NCI-H1436 treated with DMSO at 0.1 percent for 48 hours (cell line): ENCODE results near the gene DCAF6.
"Not testable (repeated sequence)": the region's sequence is repeated elsewhere in the genome, so short reads cannot be mapped to it uniquely, and the experiment has no call there.

Experiments
- DNase-seq: peaks from one replicate; lab custom pipeline; 2025; lab: John Stamatoyannopoulos, UW

Gene DCAF6, protein sequence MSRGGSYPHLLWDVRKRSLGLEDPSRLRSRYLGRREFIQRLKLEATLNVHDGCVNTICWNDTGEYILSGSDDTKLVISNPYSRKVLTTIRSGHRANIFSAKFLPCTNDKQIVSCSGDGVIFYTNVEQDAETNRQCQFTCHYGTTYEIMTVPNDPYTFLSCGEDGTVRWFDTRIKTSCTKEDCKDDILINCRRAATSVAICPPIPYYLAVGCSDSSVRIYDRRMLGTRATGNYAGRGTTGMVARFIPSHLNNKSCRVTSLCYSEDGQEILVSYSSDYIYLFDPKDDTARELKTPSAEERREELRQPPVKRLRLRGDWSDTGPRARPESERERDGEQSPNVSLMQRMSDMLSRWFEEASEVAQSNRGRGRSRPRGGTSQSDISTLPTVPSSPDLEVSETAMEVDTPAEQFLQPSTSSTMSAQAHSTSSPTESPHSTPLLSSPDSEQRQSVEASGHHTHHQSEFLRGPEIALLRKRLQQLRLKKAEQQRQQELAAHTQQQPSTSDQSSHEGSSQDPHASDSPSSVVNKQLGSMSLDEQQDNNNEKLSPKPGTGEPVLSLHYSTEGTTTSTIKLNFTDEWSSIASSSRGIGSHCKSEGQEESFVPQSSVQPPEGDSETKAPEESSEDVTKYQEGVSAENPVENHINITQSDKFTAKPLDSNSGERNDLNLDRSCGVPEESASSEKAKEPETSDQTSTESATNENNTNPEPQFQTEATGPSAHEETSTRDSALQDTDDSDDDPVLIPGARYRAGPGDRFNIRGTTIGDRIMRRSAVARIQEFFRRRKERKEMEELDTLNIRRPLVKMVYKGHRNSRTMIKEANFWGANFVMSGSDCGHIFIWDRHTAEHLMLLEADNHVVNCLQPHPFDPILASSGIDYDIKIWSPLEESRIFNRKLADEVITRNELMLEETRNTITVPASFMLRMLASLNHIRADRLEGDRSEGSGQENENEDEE

DNA sequence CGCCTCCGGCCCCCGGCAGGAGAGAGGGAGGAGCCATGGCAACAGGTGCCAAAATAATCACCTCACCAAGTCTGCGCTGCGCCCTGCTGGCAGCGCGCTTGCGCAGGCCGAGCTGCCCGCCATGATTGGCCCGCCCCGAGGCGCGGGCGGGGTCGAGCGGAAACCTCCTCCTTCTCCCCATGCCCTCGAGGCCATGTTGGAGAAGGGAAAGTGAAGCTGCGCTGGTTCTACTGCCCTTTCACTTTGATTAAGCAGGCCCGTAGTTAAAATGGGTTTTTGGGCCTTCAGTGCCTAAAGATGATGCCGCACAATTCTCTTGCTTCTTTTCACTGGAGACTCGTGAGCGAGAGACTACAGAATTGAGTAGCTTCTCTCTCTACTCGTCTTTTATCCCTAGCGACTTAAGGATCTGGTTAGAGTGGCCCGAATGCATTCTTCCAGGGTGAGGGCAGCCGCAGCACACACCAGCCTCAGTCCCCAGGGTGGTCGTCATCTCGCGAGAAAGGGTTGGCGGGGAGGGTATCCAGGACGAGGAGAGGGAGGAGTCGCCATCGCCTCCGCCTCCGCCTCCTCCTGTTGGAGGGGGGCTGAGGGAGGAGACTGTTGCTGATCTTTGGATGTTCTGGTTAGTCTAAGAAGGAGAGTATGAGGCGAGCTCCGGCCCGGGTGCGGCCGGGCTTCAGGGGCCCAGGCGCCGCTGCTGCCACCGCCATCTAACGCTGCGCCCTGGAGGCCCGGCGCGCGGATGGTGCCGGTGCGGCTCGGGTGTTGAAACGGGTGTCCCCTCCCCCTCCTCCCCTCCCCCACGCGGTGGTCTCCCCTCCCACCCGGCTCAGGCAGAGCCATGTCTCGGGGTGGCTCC is at the start of gene DCAF6:
Gene DCAF6, plus strand, starts transcription at position 616 of the 862 bp plus-strand sequence. Its CDS starts 229 bp downstream, at position 845.
- DNase-seq = peak; percentile 91

DNA sequence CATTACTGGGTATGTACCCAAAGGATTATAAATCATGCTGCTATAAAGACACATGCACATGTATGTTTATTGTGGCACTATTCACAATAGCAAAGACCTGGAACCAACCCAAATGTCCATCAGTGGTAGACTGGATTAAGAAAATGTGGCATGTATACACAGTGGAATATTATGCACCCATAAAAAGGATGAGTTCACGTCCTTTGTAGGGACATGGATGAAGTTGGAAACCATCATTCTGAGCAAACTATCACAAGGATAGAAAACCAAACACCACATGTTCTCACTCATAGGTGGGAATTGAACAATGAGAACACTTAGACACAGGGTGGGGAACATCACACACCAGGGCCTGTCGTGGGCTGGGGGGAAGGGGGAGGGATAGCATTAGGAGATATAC is 49.3 kb upstream of the DCAF6 start:
- not testable (repeated sequence) for DNase-seq

DNA sequence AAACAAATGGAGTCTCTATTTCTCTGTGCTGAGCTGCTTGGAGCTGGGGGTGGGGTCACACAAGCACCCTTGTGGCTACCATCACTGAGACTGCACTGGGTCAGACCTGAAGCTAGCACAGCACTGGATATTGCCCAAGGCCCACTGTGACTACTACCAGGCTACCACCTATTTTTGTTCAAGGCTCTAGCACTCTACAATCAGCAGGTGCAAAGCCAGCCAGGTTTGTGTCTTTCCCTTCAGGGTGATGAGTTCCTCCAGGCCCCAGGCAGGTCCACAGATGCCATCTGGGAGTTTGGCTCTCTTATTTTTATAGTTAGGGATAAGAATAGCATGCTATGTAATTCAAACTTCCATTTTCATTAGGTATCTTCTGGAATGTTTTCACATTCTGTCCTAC is 46.1 kb upstream of the DCAF6 start:
- no peak for DNase-seq

DNA sequence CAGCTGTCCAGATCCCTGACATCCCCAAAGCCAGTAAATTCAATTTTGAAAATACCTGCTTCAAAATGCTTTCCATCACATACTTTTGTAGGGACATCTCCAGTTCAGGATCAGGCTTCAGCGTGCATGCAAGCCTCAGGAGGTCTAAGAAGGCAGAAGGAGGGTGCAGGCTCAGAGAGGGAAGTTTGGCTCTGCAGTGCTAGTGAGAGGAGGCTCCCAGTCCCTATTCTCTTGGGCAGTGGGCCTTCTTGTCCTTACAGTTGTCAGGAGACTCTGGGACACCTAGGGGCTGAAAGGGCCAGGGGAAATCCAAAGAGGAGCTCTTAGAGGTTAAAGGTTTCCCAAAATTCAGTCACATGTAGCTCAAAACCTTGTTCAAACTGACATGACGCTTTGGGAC is 42.7 kb upstream of the DCAF6 start:
- no peak for DNase-seq

DNA sequence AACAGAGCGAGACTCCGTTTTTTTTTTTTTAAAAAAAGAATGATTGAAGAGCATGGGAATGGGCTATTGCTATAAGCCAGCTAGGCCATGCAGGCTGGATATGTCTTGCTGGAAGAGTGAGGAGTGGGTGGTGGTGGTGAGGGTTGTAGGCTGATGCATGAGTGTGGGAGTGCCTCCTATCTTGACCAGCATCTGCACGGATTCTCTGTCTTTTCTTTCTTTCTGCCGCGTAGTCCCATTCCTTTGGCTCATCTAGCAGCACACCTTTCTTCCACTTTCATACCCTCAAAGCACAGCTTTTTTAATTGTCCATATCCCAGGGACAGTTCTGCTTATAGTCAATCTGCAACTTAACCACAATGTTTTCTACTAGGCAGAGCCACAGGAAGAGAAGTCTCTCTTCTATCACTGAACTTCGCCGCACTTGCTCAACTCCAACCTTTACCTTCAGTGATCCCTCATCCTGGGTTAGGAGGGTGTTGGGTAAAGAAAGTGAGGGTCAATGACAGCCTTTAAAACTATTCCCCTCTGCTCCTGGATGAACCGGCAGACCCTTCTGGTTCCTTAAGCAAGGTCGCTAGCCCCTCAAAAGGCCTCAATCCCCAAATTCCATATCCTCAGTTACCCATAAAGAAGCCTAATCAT is 37.8 kb upstream of the DCAF6 start:
- DNase-seq = no peak

DNA sequence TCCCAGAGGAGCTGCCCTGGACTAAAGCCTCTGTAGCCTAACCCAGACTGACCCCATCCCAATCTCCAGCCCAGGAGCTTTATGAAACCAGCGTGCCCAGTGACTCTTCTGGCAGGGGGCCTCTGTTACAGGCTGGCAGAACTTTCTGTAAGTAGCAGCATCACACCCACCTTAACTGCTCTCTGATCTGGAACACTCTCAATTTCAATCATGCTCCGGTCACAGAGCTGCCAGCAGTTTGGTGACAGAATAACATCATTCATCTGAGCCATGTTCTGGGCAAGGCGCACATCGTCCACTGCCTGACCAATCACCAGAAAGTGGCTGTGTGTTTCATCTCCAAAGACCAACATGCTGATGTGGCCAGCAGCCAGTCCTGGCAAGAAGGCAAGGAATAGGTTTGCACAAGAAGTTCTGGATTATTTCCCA is 37.2 kb upstream of the DCAF6 start:
- DNase-seq = no peak

DNA sequence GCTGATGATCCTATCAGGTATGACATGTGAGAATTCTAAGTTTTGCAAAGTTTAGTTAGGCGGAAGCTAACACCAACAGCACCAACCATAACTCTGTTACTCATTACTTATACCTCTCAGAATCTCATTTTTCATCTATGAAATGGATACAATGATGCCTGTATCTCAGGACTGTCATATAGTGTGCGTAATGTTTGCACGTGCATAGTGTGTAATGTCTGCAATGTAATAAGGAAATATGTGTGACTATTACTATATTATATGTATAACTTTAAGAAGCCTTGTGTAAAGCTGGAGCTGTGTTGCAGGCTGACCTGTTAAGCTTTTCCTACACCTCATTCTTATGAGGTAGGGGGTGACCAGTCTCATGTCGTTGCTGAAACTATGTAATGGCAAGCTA is 35.6 kb upstream of the DCAF6 start:
- no peak for DNase-seq

DNA sequence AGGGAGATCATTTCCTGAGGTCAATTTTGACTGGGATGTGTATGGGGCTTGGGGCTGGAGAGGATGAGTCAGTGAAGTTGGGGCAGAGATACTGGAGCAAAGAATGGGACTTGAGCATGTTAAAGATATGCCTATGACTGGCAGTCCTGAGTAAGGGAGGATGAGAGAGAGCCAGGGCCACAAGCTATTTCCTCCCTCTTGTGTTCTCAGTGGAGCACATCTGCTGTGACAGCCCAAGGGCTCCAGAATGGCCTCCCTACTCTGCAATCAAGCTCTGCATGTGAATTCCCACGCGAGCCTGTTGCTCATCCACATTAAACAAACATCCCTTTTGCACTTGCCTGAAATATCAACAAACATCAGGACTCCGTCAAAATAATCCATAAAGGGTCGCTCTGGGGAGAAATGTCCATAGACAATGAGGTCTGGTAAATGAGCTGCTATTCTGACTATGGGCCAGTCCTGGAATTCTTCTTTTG is 31.8 kb upstream of the DCAF6 start:
- no peak for DNase-seq

DNA sequence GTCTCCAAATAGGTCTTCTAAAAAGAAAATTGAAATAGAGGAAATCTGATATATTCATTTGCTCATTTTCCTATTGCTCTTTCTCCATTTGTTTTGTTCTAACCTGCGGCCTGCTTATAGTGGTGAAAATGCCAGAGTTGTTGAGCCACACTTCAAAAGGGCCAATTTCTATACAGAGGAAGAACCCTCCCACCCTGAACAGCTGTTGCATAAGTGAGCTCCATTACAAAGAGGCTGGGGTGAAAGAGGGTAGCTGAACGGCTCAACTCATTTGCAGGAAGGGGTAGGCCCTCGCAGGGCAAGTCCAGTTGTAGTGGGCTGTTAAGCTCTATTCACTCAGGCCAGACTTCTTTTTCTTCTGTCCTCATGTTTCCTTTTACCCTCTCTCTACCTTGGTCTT is 31.3 kb upstream of the DCAF6 start:
- no peak for DNase-seq

DNA sequence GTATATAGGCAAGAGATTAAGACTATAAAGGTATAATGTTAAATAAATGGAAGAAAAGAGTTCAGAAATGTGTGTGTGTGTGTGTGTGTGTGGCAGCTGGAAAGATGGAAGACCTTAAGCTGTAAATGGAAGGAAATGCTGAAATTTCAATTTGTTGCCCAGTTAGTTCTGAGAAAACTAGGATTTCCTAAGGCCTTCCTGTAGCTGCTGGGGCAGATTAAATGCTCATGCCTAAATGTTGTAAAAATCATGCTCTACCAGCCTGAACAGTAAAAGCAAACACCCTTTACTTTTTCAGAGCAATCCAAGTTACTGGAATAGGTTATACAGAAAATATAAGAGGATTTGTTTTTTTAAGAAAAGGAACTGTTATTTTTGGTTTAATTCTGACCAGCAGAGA is 30.8 kb upstream of the DCAF6 start:
- no peak for DNase-seq

DNA sequence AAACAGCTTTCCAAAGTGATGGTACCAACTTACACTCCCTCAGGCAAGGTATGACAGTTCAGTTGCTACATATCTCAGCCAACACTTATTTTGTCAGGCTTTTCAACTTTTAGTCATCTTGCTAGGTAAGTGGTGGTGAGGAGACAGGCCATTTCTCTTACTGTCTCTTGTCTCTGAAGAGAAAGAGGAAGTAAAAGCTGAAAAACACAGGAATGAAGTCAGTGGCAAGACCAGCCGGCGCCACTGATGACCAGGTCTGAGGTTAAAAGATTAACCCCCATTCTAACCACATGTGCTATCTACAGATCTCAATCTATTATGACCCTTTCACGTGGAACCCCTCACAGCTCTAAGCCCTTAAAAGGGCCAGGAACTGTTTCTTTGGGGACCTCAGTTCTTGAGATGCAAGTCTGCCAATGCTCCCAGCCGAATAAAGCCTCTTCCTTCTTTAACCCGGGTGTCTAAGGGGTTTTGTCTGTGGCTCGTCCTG is 26.7 kb upstream of the DCAF6 start:
- no peak for DNase-seq

DNA sequence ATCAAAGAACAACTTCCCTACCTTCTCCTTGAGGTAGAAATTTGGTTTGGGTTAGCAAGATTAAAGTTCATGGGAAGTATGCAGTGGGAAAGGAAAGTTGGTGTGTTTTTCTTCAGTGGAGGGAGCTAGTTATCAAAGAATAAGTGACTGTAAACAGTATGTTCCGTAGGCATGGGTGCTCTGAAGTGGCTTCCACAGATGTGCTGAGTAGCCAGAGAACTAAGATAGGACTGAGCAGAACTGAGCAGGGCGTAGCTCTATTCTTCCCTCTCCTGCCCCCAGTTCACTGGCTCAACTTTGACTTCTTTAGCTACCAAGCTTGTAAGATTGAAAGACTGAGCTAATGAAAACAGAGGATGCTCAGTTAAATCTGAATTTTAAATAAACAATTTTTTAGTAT is 26.0 kb upstream of the DCAF6 start:
- DNase-seq = no peak

DNA sequence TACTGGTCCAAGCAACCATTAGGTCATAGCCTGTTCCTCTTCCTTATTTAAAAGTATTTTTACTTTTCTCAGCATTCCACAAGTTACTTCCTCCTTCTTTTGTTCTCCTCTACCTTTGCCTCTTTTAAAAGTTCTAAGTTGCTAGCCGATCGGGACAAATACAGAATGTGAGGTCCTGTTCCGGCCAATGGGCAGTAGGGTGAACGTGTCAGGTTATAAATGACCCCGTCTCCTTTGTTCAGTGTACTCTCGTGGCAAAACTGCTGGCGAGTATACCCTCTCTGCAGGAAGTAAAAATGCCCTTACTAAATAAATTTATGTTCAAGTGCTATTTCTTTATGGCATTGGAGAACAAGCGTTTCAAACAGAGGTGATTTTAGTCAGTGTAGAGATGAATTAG is 25.1 kb upstream of the DCAF6 start:
- DNase-seq = no peak

DNA sequence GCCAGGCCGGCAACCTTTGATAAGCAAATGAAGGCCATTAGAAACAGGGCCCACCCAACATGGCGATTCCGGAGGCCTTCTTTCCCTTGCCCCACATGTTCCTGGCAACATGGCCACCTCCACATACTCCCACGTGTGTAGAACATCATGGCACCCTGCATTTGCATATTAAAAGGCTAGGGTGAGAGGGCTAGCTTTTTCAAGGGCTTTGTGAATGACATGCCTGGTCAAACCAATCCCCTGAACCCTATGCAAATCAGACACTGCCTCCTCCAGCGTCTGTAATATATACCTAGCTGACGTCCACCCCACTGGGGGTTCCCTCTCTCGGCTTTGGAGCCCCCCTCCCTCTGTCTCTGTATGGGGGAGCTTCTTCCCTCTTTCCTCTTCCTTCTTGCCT is 24.2 kb upstream of the DCAF6 start:
- DNase-seq = no peak

DNA sequence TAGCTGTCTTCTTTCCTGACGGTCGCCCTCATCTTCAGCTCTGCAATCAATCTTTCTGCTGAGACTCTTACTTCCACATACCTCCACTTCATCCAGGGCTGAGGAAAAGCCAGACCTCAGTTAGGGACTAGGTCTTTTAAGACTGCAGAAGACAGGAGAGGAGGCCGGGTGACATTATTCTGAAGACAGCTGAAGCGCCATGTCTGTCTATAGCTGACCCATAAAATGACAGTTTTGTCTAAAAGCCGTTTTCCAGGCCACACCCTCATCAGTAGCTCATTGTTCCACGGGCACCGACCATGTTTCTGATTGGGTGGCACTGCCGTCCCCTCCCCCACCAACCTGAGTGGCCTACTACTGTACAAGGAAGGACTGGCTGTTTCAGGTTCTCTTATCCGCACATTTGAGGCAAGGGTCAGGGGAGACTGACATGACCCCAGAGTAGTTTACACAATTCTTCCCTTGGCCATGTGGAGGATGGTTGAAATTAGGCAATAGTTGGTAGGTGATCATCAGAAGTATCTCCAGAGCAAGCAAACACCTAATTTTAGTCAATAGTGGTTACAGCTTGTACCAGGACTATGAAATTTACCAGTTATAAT is 22.5 kb upstream of the DCAF6 start, which contains the start of gene ADCY10:
Gene ADCY10, minus strand, starts transcription at position 240 of the 602 bp plus-strand sequence. CDS start 8,994 bp downstream, outside the sequence.
- no peak for DNase-seq

DNA sequence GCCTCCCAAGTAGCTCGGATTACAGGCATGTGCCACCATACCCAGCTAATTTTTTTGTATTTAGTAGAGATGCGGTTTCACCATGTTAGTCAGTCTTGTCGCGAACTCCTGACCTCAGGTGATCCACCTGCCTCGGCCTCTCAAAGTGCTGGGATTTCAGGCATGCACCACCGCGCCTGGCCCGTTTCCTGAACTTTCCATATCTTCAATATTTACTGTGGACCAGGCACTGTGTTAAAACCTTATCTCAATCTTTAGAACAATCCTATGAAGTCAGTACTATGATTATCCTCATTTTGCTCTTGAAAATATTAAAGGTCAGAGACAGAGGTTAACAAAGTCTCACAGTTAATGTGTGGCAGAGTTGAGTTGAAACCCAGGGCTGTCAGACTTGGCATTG is 20.9 kb upstream of the DCAF6 start:
- no peak for DNase-seq

DNA sequence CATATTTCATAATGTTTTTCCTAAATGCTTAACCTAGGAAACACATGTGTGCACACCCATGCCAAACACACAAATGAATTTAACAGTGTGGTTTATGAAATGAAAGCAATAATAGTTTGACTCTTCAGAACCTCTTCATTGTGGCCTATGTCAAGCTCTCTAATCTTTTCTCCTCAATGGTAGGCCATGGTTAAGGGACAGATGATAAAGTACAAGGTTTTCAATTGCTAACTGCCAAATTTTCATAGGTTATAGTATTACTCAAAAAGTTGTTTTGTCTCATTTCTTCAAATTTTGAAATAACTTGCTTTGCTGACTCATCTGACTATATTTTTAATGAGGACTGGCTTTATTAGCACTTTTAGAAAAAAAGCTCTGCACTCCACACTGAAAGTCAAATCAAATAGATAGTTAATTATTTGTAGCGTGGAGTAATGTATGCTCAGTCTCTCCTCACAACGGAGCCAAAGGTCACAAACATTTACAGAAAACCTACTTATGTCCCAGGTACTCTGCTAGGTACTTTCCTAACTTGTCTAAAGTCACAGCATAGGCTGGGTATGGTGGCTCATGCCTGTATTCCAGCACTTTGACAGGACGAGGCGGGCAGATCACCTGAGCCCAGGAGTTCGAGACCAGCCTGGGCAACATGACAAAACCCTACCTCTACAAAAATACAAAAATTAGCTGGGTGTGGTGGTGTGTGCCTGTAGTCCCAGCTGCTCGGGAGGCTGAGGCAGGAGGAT is 19.5 kb upstream of the DCAF6 start:
- no peak for DNase-seq

DNA sequence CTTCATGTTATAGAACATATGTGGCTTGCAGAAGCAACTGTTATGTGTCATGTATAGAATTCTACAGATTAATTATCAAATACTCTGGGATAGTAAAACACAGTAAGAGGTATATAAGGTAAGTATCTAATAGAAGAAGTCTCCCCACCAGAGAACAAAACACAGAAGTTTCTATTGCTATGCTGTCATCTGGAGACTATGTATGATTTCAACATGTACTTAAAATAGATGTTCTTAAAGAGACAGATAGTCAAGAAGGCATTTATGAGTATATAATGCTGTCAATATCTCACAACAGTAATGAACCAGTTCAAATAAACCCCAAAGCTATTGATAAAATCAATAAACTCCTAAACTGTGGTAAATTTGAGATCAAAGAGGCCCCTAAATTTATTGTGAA is 14.5 kb upstream of the DCAF6 start:
- DNase-seq = no peak

DNA sequence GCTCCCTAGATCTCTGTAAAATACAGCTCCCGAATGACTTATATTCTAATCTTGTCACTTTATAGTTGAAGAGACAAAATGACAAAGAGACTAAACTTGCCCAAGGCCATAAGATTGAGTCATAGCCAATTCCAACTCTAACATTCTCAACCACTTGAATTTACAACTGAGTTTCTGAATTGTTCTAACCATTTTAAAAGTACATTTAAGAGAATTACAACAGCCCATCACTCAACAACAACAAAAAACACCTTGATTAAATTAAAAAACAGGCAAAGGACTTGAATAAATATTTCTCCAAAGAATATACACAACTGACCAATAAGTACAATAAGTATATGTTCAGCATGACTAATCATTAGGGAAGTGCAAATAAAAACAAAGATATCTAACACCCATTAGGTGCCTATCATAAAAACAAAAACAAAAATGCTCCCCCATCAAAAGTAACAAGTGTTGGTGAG is 13.8 kb upstream of the DCAF6 start:
- DNase-seq = no peak
